Esophagus squamous epithelium (tissue), 4 donors: ENCODE data around the gene RSL1D1.
A peak's percentile ranks its signal among the peaks of the same experiment; 100 is the strongest.

Source experiments
- CTCF ChIP-seq, 6 experiments: fragments of 450-650 bp in 4 of 6; fragments of 200-600 bp in 2 of 6; sonication (generic) in 2 of 6; IDR thresholded peaks; one replicate each; pipeline ENCODE4 v1.5.1; 2016 to 2019; ENCODE audit warnings: antibody characterized with exemption in 6 of 6, mild to moderate bottlenecking in 4 of 6, moderate library complexity in 4 of 6
- POLR2A ChIP-seq, 4 donors: fragments of 450-650 bp; IDR thresholded peaks; one replicate each; pipeline ENCODE4 v1.6.1; 2017; ENCODE audit warnings: antibody characterized with exemption in 4 of 4, mild to moderate bottlenecking in 4 of 4, moderate library complexity in 3 of 4

- peak in 3 of 4 donors; percentile 87 to 95 (median 93) for TF ChIP-seq POLR2A (IDR thresholded peaks at IDR 0.05)
- peak; percentile 55 to 99 (median 98) for TF ChIP-seq CTCF (IDR thresholded peaks at IDR 0.05)
Measured at GRCh38 chr16:11797166-11797956, 54.0 kb downstream of the RSL1D1 start, which contains the start of gene ZC3H7A.
